OCI-LY7 (cell line): Measurements from ENCODE around the gene VPS26C. TPM values are rescaled to one million over a fixed set of nuclear protein-coding genes. Genes with fewer than 3 reads are reported as not detected.

Source experiments
- BruUV-seq: library from RNA; stranded (reverse); fragments of 400-500 nt; replicated peaks from 2 replicates; lab custom pipeline; 2021; lab: Mats Ljungman, UMichigan
- CTCF ChIA-PET: fragments of 300-600 bp; sonication (Branson Sonifier 250); formaldehyde crosslinking; loops from one replicate; lab custom pipeline; 2022; ENCODE audit warnings: antibody characterized with exemption; ENCODE audit not compliant: unreplicated experiment; lab: Charles Lee
- POLR2A ChIA-PET: fragments of 300-600 bp; sonication (Branson Sonifier 250); formaldehyde crosslinking; loops from one replicate; lab custom pipeline; 2022; ENCODE audit warnings: antibody characterized with exemption; lab: Charles Lee
- DNase-seq: peaks from one replicate; pipeline ENCODE4 v3.0.0-alpha.2; 2015; ENCODE audit warnings: low spot score
- H2AFZ ChIP-seq: fragments of 200-600 bp; sonication (generic), shearing (Covaris generic); 2 replicates; pipeline ENCODE4 v1.6.1; 2014; ENCODE audit warnings: mild to moderate bottlenecking, antibody characterized with exemption, low read length, moderate library complexity
- H3K27ac ChIP-seq: fragments of 200-600 bp; sonication (generic); 2 replicates; pipeline ENCODE4 v1.5.1; 2014; ENCODE audit warnings: mixed run types, low read depth, mild to moderate bottlenecking, moderate library complexity, low read length, inconsistent platforms; ENCODE audit not compliant: poor library complexity, severe bottlenecking
- H3K36me3 ChIP-seq: fragments of 200-600 bp; sonication (generic); 2 replicates; pipeline ENCODE4 v1.6.1; 2014; ENCODE audit warnings: mild to moderate bottlenecking, antibody characterized with exemption, low read length, moderate library complexity, mixed read lengths; ENCODE audit not compliant: insufficient read depth
- H3K4me1 ChIP-seq: fragments of 200-600 bp; sonication (generic); 2 replicates; pipeline ENCODE4 v1.5.1; 2014; ENCODE audit warnings: mild to moderate bottlenecking, low read length; ENCODE audit not compliant: insufficient read depth, poor library complexity, severe bottlenecking
- H3K4me2 ChIP-seq: fragments of 200-600 bp; sonication (generic); 2 replicates; pipeline ENCODE4 v1.6.1; 2014; ENCODE audit warnings: mild to moderate bottlenecking, low read length
- H3K4me3 ChIP-seq: fragments of 200-600 bp; sonication (generic); 2 replicates; pipeline ENCODE4 v1.5.1; 2014; ENCODE audit warnings: mild to moderate bottlenecking, low read depth, low read length; ENCODE audit not compliant: poor library complexity, severe bottlenecking
- H3K79me2 ChIP-seq: fragments of 200-600 bp; sonication (generic); 2 replicates; pipeline ENCODE4 v1.6.1; 2016; ENCODE audit warnings: low read depth, mild to moderate bottlenecking, low read length, moderate library complexity, mixed read lengths; ENCODE audit not compliant: insufficient read depth
- H3K9me2 ChIP-seq: fragments of 200-600 bp; sonication (generic); 2 replicates; pipeline ENCODE4 v1.6.1; 2016; ENCODE audit warnings: mild to moderate bottlenecking, low read length, mixed read lengths; ENCODE audit not compliant: insufficient read depth
- H3K9me3 ChIP-seq: fragments of 200-600 bp; sonication (generic); 2 replicates; pipeline ENCODE4 v1.6.1; 2014; ENCODE audit warnings: mild to moderate bottlenecking, mixed run types, low read length, mixed read lengths
- H4K20me1 ChIP-seq: fragments of 200-600 bp; sonication (generic); 2 replicates; pipeline ENCODE4 v1.6.1; 2014; ENCODE audit warnings: mild to moderate bottlenecking, antibody characterized with exemption, low read length, moderate library complexity, mixed read lengths; ENCODE audit not compliant: insufficient read depth
- EZH2phosphoT487 ChIP-seq: fragments of 200-600 bp; sonication (generic); IDR thresholded peaks from 2 replicates; pipeline ENCODE4 v1.6.1; 2018; ENCODE audit warnings: low read depth, borderline replicate concordance, mild to moderate bottlenecking, mixed run types, antibody characterized with exemption, low read length, moderate library complexity, mixed read lengths
- intact Hi-C: fragments of 100-400 bp; cut with micrococcal nuclease; formaldehyde crosslinking; loops from one replicate; pipeline ENCODE4 v1.10.0; 2022; ENCODE audit not compliant: unreplicated experiment
- total RNA-seq, 2 experiments: library from RNA; depleted of rRNA in 1 of 2; stranded (reverse); fragments of >200 nt in 1 of 2; shearing (Covaris generic) in 1 of 2; gene quantifications; 2 replicates each; pipeline ENCODE4 v1.2.3, GENCODE V29; 2014 to 2022
- TF ChIP-seq, protein P1 (sequence below): fragments of 200-600 bp; sonication (generic); conservative IDR thresholded peaks from 2 replicates; pipeline ENCODE4 v1.5.1; 2014; ENCODE audit warnings: mild to moderate bottlenecking, antibody characterized with exemption, low read length, moderate library complexity, mixed read lengths

The VPS26C gene
- total RNA-seq, 2 experiments from 2014 or later = 33.0 to 46.7 TPM

DNA sequence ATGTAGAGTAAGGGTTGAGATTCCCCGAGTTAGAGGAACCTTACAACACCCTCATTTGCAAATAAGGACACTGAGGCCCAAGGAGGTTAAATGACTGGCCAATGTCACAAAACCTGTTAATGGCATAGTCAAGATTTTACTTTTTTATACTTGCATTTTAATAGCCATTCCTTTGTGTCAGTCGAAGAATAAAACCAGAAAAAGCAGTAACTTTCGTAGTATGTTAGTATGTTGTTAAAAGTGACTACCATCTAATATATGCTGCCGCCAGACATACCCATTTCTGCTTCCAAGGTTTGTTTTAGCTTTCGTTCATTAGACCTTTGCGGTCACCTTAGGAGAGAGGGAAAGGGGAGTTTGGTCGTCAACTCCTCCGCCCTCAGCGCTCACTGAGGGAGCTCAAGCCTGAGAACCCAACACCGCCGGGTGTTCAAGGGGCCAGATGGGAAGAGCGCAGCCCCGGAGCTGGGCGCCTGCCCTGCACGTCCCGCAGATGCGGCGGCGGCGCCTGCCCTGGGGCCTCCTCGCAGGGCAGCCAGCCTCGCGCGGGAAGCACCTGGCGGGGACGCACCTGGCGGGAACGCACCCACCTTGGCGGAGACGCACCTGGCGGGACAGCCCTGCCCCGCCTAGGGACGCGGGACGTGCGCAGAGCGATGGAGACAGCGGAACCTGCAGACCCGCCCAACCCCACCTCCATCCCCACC is 466 bp downstream of the VPS26C start:
- intact Hi-C loops = loop anchor here (1.0 to 10.0 kb wide), 5 partner anchors 45 to 752 kb away; partner anchors contain the start of genes DYRK1A, PIGP and TTC3
- Histone ChIP-seq H3K79me2 (peaks cover 57% of the 10 kb centered on the region), H3K36me3 (peaks cover 8% of the 10 kb centered on the region), H3K4me2 (peak overlapping the region; percentile 96), H3K4me1 (peaks cover 26% of the 10 kb centered on the region), H4K20me1 (peaks cover 28% of the 10 kb centered on the region; the same call in 1 of the 2 replicates), H3K27ac (peak overlapping the region; percentile 90), H2AFZ (peak overlapping the region; percentile 33; the same call in 1 of the 2 replicates), H3K9me2 (no peaks in the 10 kb centered on the region), H3K9me3 (no peaks in the 10 kb centered on the region), H3K4me3 (peak overlapping the region; percentile 79)
- TF ChIP-seq, protein P1, sequence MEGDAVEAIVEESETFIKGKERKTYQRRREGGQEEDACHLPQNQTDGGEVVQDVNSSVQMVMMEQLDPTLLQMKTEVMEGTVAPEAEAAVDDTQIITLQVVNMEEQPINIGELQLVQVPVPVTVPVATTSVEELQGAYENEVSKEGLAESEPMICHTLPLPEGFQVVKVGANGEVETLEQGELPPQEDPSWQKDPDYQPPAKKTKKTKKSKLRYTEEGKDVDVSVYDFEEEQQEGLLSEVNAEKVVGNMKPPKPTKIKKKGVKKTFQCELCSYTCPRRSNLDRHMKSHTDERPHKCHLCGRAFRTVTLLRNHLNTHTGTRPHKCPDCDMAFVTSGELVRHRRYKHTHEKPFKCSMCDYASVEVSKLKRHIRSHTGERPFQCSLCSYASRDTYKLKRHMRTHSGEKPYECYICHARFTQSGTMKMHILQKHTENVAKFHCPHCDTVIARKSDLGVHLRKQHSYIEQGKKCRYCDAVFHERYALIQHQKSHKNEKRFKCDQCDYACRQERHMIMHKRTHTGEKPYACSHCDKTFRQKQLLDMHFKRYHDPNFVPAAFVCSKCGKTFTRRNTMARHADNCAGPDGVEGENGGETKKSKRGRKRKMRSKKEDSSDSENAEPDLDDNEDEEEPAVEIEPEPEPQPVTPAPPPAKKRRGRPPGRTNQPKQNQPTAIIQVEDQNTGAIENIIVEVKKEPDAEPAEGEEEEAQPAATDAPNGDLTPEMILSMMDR = no peak
- TF ChIP-seq EZH2phosphoT487 = no peak
- ChIA-PET CTCF (interaction anchor here (0.7 to 2.4 kb wide), 2 partner anchors 9 to 106 kb away, joined by 3 to 4 read pairs; no protein-coding TSS in a partner anchor), POLR2A (interaction anchor here (0.5 to 3.3 kb wide), 6 partner anchors 10 to 297 kb away, joined by 3 to 10 read pairs (median 4); no protein-coding TSS in a partner anchor)
- no TSS peak for BruUV-seq
- DNase-seq = peak; percentile 79

DNA sequence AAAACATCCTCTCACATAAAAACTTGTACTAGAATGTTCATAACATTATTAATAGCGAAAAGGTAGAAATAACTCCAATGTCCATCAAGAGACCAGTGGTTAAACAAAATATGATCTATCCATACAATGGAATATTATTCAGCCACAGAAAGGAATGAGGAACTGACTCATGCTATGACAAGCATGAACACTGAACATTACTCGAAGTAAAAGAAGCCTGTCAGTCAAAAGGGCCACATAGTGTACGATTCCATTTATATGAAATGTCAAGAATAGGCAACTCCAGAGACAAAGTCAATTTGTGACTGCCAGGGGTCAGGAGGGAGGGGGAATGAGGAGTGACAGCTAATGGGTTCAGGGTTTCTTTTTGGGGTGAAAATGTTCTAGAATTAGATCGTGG is 2.3 kb downstream of the VPS26C start:
- peaks cover 73% of the 10 kb centered on the region for H3K79me2 ChIP-seq
- H3K9me3 ChIP-seq = no peaks in the 10 kb centered on the region
- intact Hi-C loops = loop anchor here (5.0 to 10.0 kb wide), 2 partner anchors 288 to 750 kb away; no protein-coding TSS in a partner anchor
- H3K4me2 ChIP-seq = peak overlapping the region; percentile 96; the same call in 1 of the 2 replicates
- BruUV-seq = no TSS peak
- H3K27ac ChIP-seq = no peak overlapping the region
- ChIA-PET CTCF (no interaction called here), POLR2A (interaction anchor here (3.3 kb wide), 1 partner anchor 10 kb away, joined by 10 read pairs; no protein-coding TSS in a partner anchor)
- no peaks in the 10 kb centered on the region for H3K9me2 ChIP-seq
- no peak overlapping the region for H2AFZ ChIP-seq
- DNase-seq = no peak
- no peak overlapping the region for H3K4me3 ChIP-seq
- H4K20me1 ChIP-seq = peaks cover 37% of the 10 kb centered on the region; the same call in 1 of the 2 replicates
- H3K4me1 ChIP-seq = peaks cover 26% of the 10 kb centered on the region
- no peak for TF ChIP-seq EZH2phosphoT487
- TF ChIP-seq, protein P1 = no peak
- H3K36me3 ChIP-seq = peaks cover 22% of the 10 kb centered on the region
